GM19455 (cell line): ENCODE results near the gene SLC29A2.
"Not testable (repeated sequence)": the region's sequence is repeated elsewhere in the genome, so short reads cannot be mapped to it uniquely, and the experiment has no call there.

Source experiments
- ATAC-seq: cut with Tn5 transposase; IDR thresholded peaks from one replicate; pipeline ENCODE4 v1.9.1; 2021; ENCODE audit not compliant: unreplicated experiment

The SLC29A2 gene

GRCh38 chr11:66350560-66351235 is 20.9 kb downstream of the SLC29A2 start:
- not testable (repeated sequence) for ATAC-seq

- no peak for ATAC-seq
These were observed 22.5 kb downstream of the SLC29A2 start for GRCh38 chr11:66349084-66349386.

GRCh38 chr11:66347425-66348276 is 23.9 kb downstream of the SLC29A2 start, which contains the start of gene B4GAT1:
Gene B4GAT1 (minus strand): TSS chr11:66347629. CDS start chr11:66347545, 84 bp downstream.
- peak; percentile 43 for ATAC-seq

- ATAC-seq, result no peak
These were observed 24.8 kb downstream of the SLC29A2 start for GRCh38 chr11:66346476-66347424.

GRCh38 chr11:66345316-66345649 is 26.3 kb downstream of the SLC29A2 start:
- ATAC-seq, result peak; percentile 1

GRCh38 chr11:66344550-66345315 is 26.8 kb downstream of the SLC29A2 start, which contains the start of gene BRMS1:
Gene BRMS1 (minus strand): TSS chr11:66345104. CDS start chr11:66342234, 2,870 bp downstream.
- ATAC-seq, result peak; percentile 66

- ATAC-seq, result no peak
These were observed 28.4 kb downstream of the SLC29A2 start for GRCh38 chr11:66343176-66343575.

GRCh38 chr11:66341502-66342126 is 29.9 kb downstream of the SLC29A2 start:
- no peak for ATAC-seq

GRCh38 chr11:66340596-66341501 is 30.7 kb downstream of the SLC29A2 start:
- no peak for ATAC-seq

- ATAC-seq, result no peak
These were observed 31.7 kb downstream of the SLC29A2 start for GRCh38 chr11:66339686-66340483.

- ATAC-seq, result no peak
These were observed 32.3 kb downstream of the SLC29A2 start for GRCh38 chr11:66339162-66339675.

- no peak for ATAC-seq
These were observed 33.0 kb downstream of the SLC29A2 start for GRCh38 chr11:66338276-66339161.

GRCh38 chr11:66337103-66337899 is 34.3 kb downstream of the SLC29A2 start:
- ATAC-seq, result no peak

- peak; percentile 54 for ATAC-seq
These were observed 35.1 kb downstream of the SLC29A2 start, which contains the start of gene RIN1 for GRCh38 chr11:66336234-66337102. Gene RIN1 (minus strand): TSS chr11:66336434. CDS start chr11:66336402, 32 bp downstream.
